Epithelial cell of esophagus (primary cell): ENCODE results near the gene ELMO1.

Experiments used
- DNase-seq: peaks from one replicate; pipeline ENCODE4 v3.0.0; 2010; ENCODE audit warnings: low read depth
- H3K4me3 ChIP-seq: 2 replicates; pipeline ENCODE4 v1.5.1; 2011; ENCODE audit warnings: mild to moderate bottlenecking, low read length, control low read depth
- TF ChIP-seq, protein P1 (sequence below): IDR thresholded peaks from 2 replicates; pipeline ENCODE4 v1.5.1; 2011; ENCODE audit warnings: low read depth, mild to moderate bottlenecking, low read length, control low read depth, inconsistent platforms; ENCODE audit not compliant: insufficient read depth; ENCODE audit errors: missing control alignments

ELMO1 gene

DNA sequence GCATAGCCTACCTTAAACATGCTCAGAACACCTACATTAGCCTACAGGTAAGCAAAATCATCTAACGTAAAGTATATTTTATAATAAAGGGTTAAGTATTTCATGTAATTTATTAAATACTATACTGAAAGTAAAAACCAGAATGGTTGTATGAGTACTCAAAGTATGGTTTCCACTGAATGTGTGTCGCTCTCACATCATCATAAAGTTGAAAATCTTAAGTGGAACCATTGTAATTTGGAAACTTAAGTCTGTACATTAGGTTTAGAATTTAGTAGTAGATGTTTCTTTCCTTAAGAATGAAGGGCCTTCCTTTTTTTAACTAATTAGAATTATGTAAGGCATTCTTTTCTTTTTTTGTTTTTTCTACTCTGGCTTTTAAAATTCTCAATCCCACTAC lies 484.4 kb downstream of the ELMO1 start:
- no peak overlapping the region for H3K4me3 ChIP-seq
- DNase-seq = no peak
- TF ChIP-seq, protein P1, sequence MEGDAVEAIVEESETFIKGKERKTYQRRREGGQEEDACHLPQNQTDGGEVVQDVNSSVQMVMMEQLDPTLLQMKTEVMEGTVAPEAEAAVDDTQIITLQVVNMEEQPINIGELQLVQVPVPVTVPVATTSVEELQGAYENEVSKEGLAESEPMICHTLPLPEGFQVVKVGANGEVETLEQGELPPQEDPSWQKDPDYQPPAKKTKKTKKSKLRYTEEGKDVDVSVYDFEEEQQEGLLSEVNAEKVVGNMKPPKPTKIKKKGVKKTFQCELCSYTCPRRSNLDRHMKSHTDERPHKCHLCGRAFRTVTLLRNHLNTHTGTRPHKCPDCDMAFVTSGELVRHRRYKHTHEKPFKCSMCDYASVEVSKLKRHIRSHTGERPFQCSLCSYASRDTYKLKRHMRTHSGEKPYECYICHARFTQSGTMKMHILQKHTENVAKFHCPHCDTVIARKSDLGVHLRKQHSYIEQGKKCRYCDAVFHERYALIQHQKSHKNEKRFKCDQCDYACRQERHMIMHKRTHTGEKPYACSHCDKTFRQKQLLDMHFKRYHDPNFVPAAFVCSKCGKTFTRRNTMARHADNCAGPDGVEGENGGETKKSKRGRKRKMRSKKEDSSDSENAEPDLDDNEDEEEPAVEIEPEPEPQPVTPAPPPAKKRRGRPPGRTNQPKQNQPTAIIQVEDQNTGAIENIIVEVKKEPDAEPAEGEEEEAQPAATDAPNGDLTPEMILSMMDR = no peak

DNA sequence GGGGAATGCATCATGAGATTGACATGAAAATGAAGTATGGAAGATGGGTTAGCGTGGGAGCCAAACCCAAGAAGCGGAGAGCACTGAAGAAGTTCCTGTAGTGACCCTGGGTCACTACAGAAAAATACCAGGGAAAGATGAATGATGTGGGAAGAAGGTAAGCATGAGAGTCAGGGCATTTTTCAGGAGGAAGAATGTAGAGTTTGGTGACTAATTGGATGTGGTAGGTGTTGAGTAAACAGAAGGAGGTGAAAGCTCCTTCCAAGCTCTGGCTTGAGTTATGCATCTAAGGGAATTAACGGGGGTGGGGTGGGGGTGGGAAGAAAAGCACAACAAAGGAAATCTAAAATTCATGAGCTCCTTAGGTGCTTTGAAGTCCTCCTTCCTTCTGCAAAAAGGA lies 486.3 kb downstream of the ELMO1 start:
- peak; percentile 61 for DNase-seq
- TF ChIP-seq, protein P1 = no peak
- no peak overlapping the region for H3K4me3 ChIP-seq

DNA sequence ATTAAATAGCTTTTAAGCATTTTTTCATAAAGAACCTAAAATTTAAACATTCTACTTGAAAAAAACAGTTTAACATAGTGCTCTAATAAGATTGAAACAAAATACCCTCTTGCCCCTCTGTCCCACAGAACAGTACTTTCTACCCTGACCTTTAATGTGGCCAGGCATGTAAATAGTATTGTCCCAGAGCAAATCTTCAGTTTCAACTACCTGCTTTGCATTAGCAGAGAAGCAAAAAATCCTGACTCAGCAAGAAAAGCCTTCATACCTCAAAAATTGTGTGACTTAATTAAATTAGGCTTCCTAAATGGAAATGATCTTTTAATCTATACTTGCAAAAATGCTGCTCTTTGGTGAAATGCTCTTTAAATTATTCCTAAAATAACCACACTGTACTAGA lies 487.0 kb downstream of the ELMO1 start:
- no peak for DNase-seq
- no peak overlapping the region for H3K4me3 ChIP-seq
- TF ChIP-seq, protein P1 = no peak

- H3K4me3 ChIP-seq = no peak overlapping the region
- TF ChIP-seq, protein P1 = no peak
- DNase-seq = no peak
These were observed 487.6 kb downstream of the ELMO1 start for GRCh38 chr7:36961097-36961496.

DNA sequence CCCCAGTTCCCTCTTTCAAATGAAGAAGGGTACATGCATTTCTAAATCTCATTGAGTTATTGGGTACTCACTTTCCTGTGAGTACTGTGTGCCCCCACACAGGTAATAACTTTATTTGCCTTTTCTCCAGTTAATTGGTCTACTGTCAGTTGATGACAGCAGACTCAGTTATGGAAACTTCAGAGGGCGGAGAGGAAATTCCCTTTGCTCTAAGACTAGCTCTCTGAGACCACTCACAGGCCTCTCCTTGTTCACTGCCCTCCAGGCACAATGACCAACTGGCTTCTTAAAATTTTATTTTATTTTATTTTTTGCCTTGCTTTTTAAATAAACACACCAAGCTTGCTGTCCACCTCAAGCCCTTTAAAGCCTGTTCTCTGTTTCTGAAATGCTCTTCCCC lies 488.6 kb downstream of the ELMO1 start:
- DNase-seq = no peak
- TF ChIP-seq, protein P1 = no peak
- no peak overlapping the region for H3K4me3 ChIP-seq

- no peak for DNase-seq
- no peak overlapping the region for H3K4me3 ChIP-seq
- TF ChIP-seq, protein P1 = no peak
These were observed 490.4 kb downstream of the ELMO1 start for GRCh38 chr7:36958111-36958733.

DNA sequence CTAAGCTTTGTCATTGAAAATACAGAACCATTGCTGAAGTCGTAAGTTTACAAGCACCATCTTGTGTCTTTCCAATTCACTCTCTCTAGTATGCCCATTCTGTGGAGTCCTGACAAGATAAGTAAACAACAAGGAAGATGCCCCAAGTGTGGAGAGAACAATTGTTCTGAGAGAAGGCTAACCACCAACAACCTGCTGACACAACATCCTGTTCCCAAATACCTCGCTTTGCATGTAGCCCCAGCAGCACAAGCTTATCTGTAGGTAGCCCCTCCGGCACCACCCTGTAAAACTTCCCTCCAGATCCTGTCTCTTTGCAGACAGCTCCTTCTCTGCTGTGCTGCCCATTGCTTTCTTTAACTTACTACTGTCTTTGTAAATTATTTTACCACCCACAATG lies 491.0 kb downstream of the ELMO1 start:
- TF ChIP-seq, protein P1 = no peak
- no peak overlapping the region for H3K4me3 ChIP-seq
- no peak for DNase-seq
